ENCODE results near the gene SCN9A. TPM values are rescaled to one million over a fixed set of nuclear protein-coding genes. Genes with fewer than 3 reads are reported as not detected.

Gene SCN9A
- total and polyA plus RNA-seq, 4 donors: 1.5 to 46.4 (median 7.2) TPM

- 36 to 48% methylated on average over 2 of the region's 2 CpGs for WGBS, 2 donors
- H3K9ac ChIP-seq (ENCODE audit: insufficient read depth in 1 of 2, low read length in 2 of 2): no peak overlapping the region
Observed at GRCh38 chr2:166167449-166167848, 208.3 kb downstream of the SCN9A start.

GRCh38 chr2:166163775-166164174, 212.0 kb downstream of the SCN9A start:
- Histone ChIP-seq H3K9me3 (ENCODE audit: control insufficient read depth in 4 of 4, insufficient read depth in 3 of 4, low read length in 3 of 4) (no peaks in the 10 kb centered on the region), H3K27ac (ENCODE audit: low read depth in 1 of 2, low read length in 1 of 2) (no peak overlapping the region), H3K9ac (ENCODE audit: insufficient read depth in 1 of 2, low read length in 2 of 2) (no peak overlapping the region), H3K4me3 (no peak overlapping the region), H3K36me3 (ENCODE audit: control insufficient read depth in 4 of 4, insufficient read depth in 4 of 4, low read length in 4 of 4) (no peaks in the 10 kb centered on the region), H3K4me1 (ENCODE audit: control insufficient read depth in 5 of 5, insufficient read depth in 5 of 5, low read length in 5 of 5) (peaks cover 0 to 9% (median 0%) of the 10 kb centered on the region in 5 donors), H3K27me3 (ENCODE audit: control insufficient read depth in 3 of 3, insufficient read depth in 3 of 3, low read length in 2 of 3) (no peaks in the 10 kb centered on the region)
- peak in 2 of 3 donors; percentile 23 to 64 for DNase-seq
- ATAC-seq (ENCODE audit: insufficient read depth, low FRiP score): peak; percentile 66
- TF ChIP-seq CTCF (IDR thresholded peaks at IDR 0.05; ENCODE audit: control extremely low read depth, extremely low read depth): no peak
- 39 to 60% methylated on average over 2 of the region's 2 CpGs for WGBS, 2 donors

More at GRCh38 chr2:166167449-166167848, 208.3 kb downstream of the SCN9A start:
- DNase-seq: no peak
- no peaks in the 10 kb centered on the region for H3K27me3 ChIP-seq (ENCODE audit: control insufficient read depth in 3 of 3, insufficient read depth in 3 of 3, low read length in 2 of 3)
- no peaks in the 10 kb centered on the region for H3K9me3 ChIP-seq (ENCODE audit: control insufficient read depth in 4 of 4, insufficient read depth in 3 of 4, low read length in 3 of 4)
- TF ChIP-seq CTCF (IDR thresholded peaks at IDR 0.05; ENCODE audit: control extremely low read depth, extremely low read depth): no peak
- H3K27ac ChIP-seq (ENCODE audit: low read depth in 1 of 2, low read length in 1 of 2): no peak overlapping the region
- no peaks in the 10 kb centered on the region for H3K36me3 ChIP-seq (ENCODE audit: control insufficient read depth in 4 of 4, insufficient read depth in 4 of 4, low read length in 4 of 4)
- ATAC-seq (ENCODE audit: insufficient read depth, low FRiP score): no peak
- peaks cover 0 to 3% (median 0%) of the 10 kb centered on the region in 5 donors for H3K4me1 ChIP-seq (ENCODE audit: control insufficient read depth in 5 of 5, insufficient read depth in 5 of 5, low read length in 5 of 5)
- no peak overlapping the region for H3K4me3 ChIP-seq

GRCh38 chr2:166158546-166158945, 217.2 kb downstream of the SCN9A start:
- H3K9ac ChIP-seq (ENCODE audit: insufficient read depth in 1 of 2, low read length in 2 of 2): no peak overlapping the region
- TF ChIP-seq CTCF (IDR thresholded peaks at IDR 0.05; ENCODE audit: control extremely low read depth, extremely low read depth): no peak
- peak in 2 of 3 donors; percentile 55 to 66 for DNase-seq
- ATAC-seq (ENCODE audit: insufficient read depth, low FRiP score): no peak
- H3K4me3 ChIP-seq: no peak overlapping the region
- no peak overlapping the region for H3K27ac ChIP-seq (ENCODE audit: low read depth in 1 of 2, low read length in 1 of 2)
- H3K27me3 ChIP-seq (ENCODE audit: control insufficient read depth in 3 of 3, insufficient read depth in 3 of 3, low read length in 2 of 3): no peaks in the 10 kb centered on the region
- no peaks in the 10 kb centered on the region for H3K9me3 ChIP-seq (ENCODE audit: control insufficient read depth in 4 of 4, insufficient read depth in 3 of 4, low read length in 3 of 4)
- no peaks in the 10 kb centered on the region for H3K36me3 ChIP-seq (ENCODE audit: control insufficient read depth in 4 of 4, insufficient read depth in 4 of 4, low read length in 4 of 4)
- H3K4me1 ChIP-seq (ENCODE audit: control insufficient read depth in 5 of 5, insufficient read depth in 5 of 5, low read length in 5 of 5): peaks cover 0 to 13% (median 0%) of the 10 kb centered on the region in 5 donors
- WGBS, 2 donors: 81 to 89% methylated on average over 2 of the region's 2 CpGs

DNA sequence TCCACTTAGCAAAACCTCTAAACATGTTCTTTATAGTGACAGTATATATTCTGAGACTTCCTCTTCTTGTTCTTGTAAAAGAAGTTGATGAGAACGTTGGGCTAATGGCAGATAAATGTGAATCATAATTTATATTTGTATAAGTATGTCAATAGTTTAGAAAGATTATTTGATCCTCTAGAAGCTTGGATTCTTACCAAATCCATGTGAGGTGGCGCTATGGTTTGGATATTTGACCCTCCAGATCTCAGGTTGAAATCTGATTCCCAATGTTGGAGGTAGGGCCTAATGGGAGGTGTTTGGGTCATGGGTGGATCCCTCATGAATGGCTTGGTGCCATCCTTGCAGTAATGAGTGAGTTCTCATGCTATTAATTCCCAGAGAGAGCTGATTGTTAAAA, 218.2 kb downstream of the SCN9A start:
- H3K9ac ChIP-seq (ENCODE audit: insufficient read depth in 1 of 2, low read length in 2 of 2): no peak overlapping the region
- peaks cover 0 to 13% (median 0%) of the 10 kb centered on the region in 5 donors for H3K4me1 ChIP-seq (ENCODE audit: control insufficient read depth in 5 of 5, insufficient read depth in 5 of 5, low read length in 5 of 5)
- 53 to 57% methylated on average over 2 of the region's 2 CpGs for WGBS, 2 donors
- no peak for TF ChIP-seq CTCF (IDR thresholded peaks at IDR 0.05; ENCODE audit: control extremely low read depth, extremely low read depth)
- ATAC-seq (ENCODE audit: insufficient read depth, low FRiP score) (no peak), DNase-seq (no peak)
- no peaks in the 10 kb centered on the region for H3K36me3 ChIP-seq (ENCODE audit: control insufficient read depth in 4 of 4, insufficient read depth in 4 of 4, low read length in 4 of 4)
- H3K27ac ChIP-seq (ENCODE audit: low read depth in 1 of 2, low read length in 1 of 2): no peak overlapping the region
- H3K4me3 ChIP-seq: no peak overlapping the region
- no peaks in the 10 kb centered on the region for H3K9me3 ChIP-seq (ENCODE audit: control insufficient read depth in 4 of 4, insufficient read depth in 3 of 4, low read length in 3 of 4)
- H3K27me3 ChIP-seq (ENCODE audit: control insufficient read depth in 3 of 3, insufficient read depth in 3 of 3, low read length in 2 of 3): no peaks in the 10 kb centered on the region

Measured in lung (tissue), 12 donors.